HL-60/S4 treated with phorbol 12-myristate 13-acetate at 8.2 ng/mL for 4 days and 3 days (cell line): ENCODE measurements around the gene ARHGAP35.

ENCODE experiments used
- in situ Hi-C: fragments of 300-500 bp; cut with MboI; formaldehyde crosslinking; loops from 2 replicates; pipeline ENCODE4 v1.15.0; 2022; ENCODE audit warnings: low sequenced_read_pairs

The ARHGAP35 gene

DNA sequence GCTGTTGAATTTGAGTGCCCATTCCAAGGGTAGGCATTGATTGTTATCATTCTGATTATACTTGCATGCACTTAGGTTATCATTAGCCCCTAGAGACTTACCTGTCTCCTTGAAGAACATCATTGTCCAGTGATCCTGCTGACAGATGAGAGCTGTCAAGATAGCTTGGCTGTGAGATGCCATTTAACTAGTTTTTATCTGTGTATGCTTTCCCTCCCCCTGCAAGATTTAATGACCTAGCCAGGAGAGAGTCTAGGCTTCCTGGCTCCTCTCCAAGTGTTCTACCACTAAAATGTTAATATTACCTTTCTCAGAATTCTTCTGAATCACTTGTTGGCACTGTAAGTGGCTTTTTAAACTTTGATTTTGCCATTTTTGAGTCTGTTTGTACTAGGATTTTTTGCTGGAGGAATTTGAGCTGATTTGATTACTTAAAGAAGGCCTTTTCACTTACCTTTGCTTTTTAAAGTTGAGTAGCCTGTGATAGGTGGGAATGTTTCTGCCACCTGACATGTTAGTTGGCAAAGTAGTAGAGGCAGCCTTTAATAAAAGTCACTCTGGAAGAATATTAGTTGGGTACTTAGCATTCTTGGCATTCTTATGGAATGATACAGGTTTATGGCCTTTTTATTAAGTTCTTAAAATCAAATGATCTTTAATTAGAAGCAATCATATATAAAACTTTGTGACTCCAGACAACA lies 41.1 kb downstream of the ARHGAP35 start:
- in situ Hi-C loops, result no loop called here

- in situ Hi-C loops, result no loop called here
Observed at GRCh38 chr19:46902402-46902766, 41.6 kb downstream of the ARHGAP35 start.

- in situ Hi-C loops, result no loop called here
Observed at GRCh38 chr19:46903458-46903857, 42.7 kb downstream of the ARHGAP35 start.

DNA sequence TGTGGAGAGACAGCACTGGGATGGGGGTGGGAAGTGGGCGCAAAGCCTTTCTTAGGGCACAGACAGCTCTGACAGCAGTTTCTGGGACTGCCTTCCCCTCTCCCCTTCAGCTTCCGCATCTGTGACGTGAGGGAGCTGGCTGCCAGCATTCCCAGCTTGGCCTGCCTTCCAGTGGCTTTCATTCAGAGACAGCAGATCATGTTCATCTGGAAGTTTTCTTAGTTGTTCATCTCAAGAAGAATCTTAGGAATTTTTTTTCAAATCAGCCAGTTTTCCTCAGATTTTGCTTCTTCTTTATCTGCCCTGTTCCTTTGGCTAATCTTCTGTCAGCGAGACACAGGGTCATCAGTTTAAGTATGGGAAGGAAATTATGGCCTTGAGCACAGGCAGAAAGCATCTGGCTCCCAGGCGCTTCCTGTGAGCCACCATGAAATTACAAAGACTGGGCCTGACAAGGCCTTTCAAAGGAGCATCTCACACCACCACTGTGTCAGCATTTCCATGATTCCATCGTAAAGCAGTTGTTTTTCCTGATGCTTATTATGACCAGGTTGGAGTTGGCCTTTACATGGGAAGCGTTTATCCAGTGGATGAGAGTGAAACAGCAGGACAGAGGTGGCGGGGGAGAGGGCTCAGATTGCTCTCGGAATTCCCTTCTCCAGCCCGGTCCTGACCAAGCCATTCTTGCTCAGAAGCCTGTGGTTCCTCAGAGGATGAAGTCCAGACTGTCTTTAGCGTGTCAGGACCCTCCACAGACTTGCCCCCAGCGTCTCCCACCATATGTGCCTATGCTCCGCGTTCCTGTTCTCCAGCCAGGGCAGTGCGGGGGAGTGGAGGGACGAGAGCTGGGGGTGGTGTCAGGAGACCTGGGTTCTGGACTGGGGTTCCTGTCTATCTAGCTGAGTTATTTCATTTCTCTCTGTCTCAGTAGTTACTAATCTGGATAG lies 43.6 kb downstream of the ARHGAP35 start:
- in situ Hi-C loops, result no loop called here

- in situ Hi-C loops, result no loop called here
Observed at GRCh38 chr19:46906221-46906620, 45.4 kb downstream of the ARHGAP35 start.

GRCh38 chr19:46907880-46908279 lies 47.1 kb downstream of the ARHGAP35 start:
- in situ Hi-C loops, result no loop called here

GRCh38 chr19:46909356-46909755 lies 48.6 kb downstream of the ARHGAP35 start:
- in situ Hi-C loops, result no loop called here
